GM19397 (cell line): ENCODE data around the gene CANT1.

ENCODE experiments used
- ATAC-seq: cut with Tn5 transposase; IDR thresholded peaks from one replicate; pipeline ENCODE4 v1.9.1; 2021; ENCODE audit warnings: mild to moderate bottlenecking, moderate library complexity; ENCODE audit not compliant: unreplicated experiment

CANT1 gene

DNA sequence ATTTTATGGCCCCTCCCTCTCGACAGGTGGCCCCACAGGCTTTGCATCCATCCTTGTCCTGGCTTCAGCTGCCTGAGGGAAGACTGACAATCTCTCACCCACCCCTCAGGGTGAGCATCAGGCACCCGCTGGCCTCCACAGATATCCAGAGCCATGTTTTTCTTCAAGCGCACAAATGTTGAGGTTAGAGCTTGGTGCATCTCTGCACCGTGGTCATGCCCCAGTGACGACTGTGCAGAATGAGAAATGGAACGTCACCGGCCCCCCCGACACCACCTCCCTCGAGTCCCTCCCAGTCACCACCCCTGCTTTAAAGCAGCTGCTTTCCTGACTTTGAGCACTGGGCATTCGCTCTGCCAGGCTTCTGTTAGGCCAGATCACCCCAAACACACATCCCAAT lies 64.6 kb downstream of the CANT1 start:
- no peak for ATAC-seq

DNA sequence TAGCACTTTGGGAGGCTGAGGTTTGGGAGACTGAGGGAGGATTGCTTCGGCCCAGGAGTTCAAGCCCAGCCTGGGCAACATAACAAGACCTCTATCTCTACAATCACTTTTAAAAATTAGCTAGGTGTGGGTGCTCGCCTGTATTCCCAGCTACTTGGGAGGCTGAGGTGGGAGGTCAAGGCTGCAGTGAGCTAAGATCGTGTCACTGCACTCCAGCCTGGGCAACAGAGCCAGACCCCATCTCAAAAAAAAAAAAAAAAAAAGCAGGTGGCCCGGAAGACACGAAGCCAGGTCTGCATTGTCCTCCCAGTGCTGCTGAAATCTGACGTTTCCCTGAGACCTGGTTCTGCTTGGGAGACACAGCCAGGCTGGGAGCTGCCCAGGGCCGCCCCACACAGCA lies 65.5 kb downstream of the CANT1 start:
- ATAC-seq, result no peak
